Esophagus squamous epithelium (tissue), 4 donors: ENCODE results near the gene NHEJ1.

ENCODE experiments used
- CTCF ChIP-seq, 6 experiments: fragments of 450-650 bp in 4 of 6; fragments of 200-600 bp in 2 of 6; sonication (generic) in 2 of 6; IDR thresholded peaks; one replicate each; pipeline ENCODE4 v1.5.1; 2016 to 2019; ENCODE audit warnings: antibody characterized with exemption in 6 of 6, mild to moderate bottlenecking in 4 of 6, moderate library complexity in 4 of 6
- POLR2A ChIP-seq, 4 donors: fragments of 450-650 bp; IDR thresholded peaks; one replicate each; pipeline ENCODE4 v1.6.1; 2017; ENCODE audit warnings: antibody characterized with exemption in 4 of 4, mild to moderate bottlenecking in 4 of 4, moderate library complexity in 3 of 4

- TF ChIP-seq CTCF (IDR thresholded peaks at IDR 0.05): no peak
- no peak for TF ChIP-seq POLR2A (IDR thresholded peaks at IDR 0.05)
Observed at GRCh38 chr2:219112651-219113338, 47.8 kb downstream of the NHEJ1 start.
